Fibroblast of pulmonary artery (primary cell): ENCODE results near the gene FAM200B.
"Not testable (repeated sequence)": the region's sequence is repeated elsewhere in the genome, so short reads cannot be mapped to it uniquely, and the experiment has no call there.

Experiments used
- DNase-seq: peaks from one replicate; pipeline ENCODE4 v3.0.0-alpha.2; 2010; ENCODE audit warnings: low read depth
- H3K4me3 ChIP-seq: replicated peaks from 2 replicates; pipeline ENCODE4 v1.5.1; 2011; ENCODE audit warnings: low read depth, mild to moderate bottlenecking, control low read depth, low read length, moderate library complexity
- TF ChIP-seq, protein P1 (sequence below): IDR thresholded peaks from 2 replicates; pipeline ENCODE4 v1.5.1; 2011; ENCODE audit warnings: mild to moderate bottlenecking, control low read depth, low read length, inconsistent platforms; ENCODE audit errors: missing control alignments

Gene FAM200B

DNA sequence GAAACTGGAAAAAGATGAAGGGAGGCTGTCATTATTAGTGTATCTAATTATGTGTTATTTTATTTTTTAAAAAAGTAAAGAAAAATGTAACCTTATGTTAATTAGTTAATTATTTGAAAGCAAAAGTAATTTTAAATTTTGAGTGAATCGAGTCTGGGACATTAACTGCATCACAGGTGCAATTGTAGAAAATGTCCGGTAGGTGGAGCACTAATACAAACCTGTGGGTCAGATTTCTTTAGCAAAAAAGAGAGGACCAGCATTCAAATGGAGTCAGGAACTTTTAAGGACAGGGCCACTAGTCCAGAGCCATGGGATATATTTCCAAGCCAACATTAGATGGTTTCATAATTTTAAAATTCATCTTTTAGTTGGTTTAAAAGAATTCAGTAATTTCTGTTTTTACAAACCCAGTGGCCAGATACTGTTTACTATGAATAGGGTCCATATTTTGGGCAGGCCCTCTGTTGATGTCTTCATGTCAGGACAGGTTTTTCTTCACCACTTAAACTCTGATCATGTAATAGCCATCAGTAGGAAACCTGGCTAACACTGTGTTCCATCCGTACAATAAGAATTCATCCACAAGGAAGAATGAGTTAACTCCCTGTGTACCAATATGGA lies 48.4 kb downstream of the FAM200B start:
- H3K4me3 ChIP-seq = no peak overlapping the region
- DNase-seq = peak; percentile 63
- TF ChIP-seq, protein P1, sequence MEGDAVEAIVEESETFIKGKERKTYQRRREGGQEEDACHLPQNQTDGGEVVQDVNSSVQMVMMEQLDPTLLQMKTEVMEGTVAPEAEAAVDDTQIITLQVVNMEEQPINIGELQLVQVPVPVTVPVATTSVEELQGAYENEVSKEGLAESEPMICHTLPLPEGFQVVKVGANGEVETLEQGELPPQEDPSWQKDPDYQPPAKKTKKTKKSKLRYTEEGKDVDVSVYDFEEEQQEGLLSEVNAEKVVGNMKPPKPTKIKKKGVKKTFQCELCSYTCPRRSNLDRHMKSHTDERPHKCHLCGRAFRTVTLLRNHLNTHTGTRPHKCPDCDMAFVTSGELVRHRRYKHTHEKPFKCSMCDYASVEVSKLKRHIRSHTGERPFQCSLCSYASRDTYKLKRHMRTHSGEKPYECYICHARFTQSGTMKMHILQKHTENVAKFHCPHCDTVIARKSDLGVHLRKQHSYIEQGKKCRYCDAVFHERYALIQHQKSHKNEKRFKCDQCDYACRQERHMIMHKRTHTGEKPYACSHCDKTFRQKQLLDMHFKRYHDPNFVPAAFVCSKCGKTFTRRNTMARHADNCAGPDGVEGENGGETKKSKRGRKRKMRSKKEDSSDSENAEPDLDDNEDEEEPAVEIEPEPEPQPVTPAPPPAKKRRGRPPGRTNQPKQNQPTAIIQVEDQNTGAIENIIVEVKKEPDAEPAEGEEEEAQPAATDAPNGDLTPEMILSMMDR = peak; percentile 84

GRCh38 chr4:15733061-15733460 lies 51.4 kb downstream of the FAM200B start:
- DNase-seq, H3K4me3 ChIP-seq: not testable (repeated sequence)

- no peak for DNase-seq
- no peak overlapping the region for H3K4me3 ChIP-seq
- TF ChIP-seq, protein P1 = no peak
These were observed 53.9 kb downstream of the FAM200B start for GRCh38 chr4:15735536-15735935.

GRCh38 chr4:15736514-15737050 lies 55.0 kb downstream of the FAM200B start:
- no peak overlapping the region for H3K4me3 ChIP-seq
- no peak for DNase-seq
- TF ChIP-seq, protein P1 = no peak

- H3K4me3 ChIP-seq = no peak overlapping the region
- no peak for DNase-seq
- TF ChIP-seq, protein P1 = no peak
These were observed 55.6 kb downstream of the FAM200B start for GRCh38 chr4:15737255-15737654.

- TF ChIP-seq, protein P1 = no peak
- DNase-seq = no peak
- H3K4me3 ChIP-seq = no peak overlapping the region
These were observed 57.2 kb downstream of the FAM200B start for GRCh38 chr4:15738877-15739276.
